ENCODE data around the gene SUPT4H1. TPM values are rescaled to one million over a fixed set of nuclear protein-coding genes. Genes with fewer than 3 reads are reported as not detected.

The SUPT4H1 gene
- total and polyA plus RNA-seq, 9 of the 15 experiments (the other 6 are each of a cell fraction or from before 2014, with no cell fraction given): 62.1 to 320 (median 117) TPM

GRCh38 chr17:58319173-58320162 lies 32.5 kb downstream of the SUPT4H1 start (continued):
- no peak for TF ChIP-seq CBX3 (IDR thresholded peaks at IDR 0.05; ENCODE audit: borderline replicate concordance in 1 of 2, low read length in 2 of 2)
- no peak for TF ChIP-seq ZFP1 (CRISPR knock-in tag; IDR thresholded peaks at IDR 0.05)

GRCh38 chr17:58318627-58319172 lies 33.3 kb downstream of the SUPT4H1 start:
- no peak for DNase-seq (ENCODE audit: extremely low read depth in 1 of 4, low spot score in 3 of 4)
- TF ChIP-seq BCOR (IDR thresholded peaks at IDR 0.05) (0 out of 2 replicates have a peak, but pooled peaks have one; percentile 30), ZFP36 (IDR thresholded peaks at IDR 0.05; ENCODE audit: low read depth, low read length, partially characterized antibody) (peak; percentile 67), BCLAF1 (IDR thresholded peaks at IDR 0.05; ENCODE audit: borderline replicate concordance in 1 of 2, control insufficient read depth in 1 of 2, low read depth in 2 of 2, low read length in 1 of 2) (no peak)
- Histone ChIP-seq H3K27me3 (ENCODE audit: control insufficient read depth in 2 of 2, insufficient read depth in 2 of 2, low read length in 2 of 2) (no peaks in the 10 kb centered on the region), H3K4me3 (no peak overlapping the region), H3K4me1 (replicated peaks in 1 of 2; ENCODE audit: control insufficient read depth in 2 of 2, insufficient read depth in 2 of 2, low read length in 2 of 2) (peaks cover 0 to 26% of the 10 kb centered on the region in 2 experiments; a peak in 3 of 5 replicates), H3K36me3 (ENCODE audit: control insufficient read depth, insufficient read depth, low read length) (no peaks in the 10 kb centered on the region), H3K27ac (ENCODE audit: extremely low read depth, low read depth, low read length) (no peak overlapping the region), H3K79me2 (ENCODE audit: control insufficient read depth, insufficient read depth, low read length) (no peaks in the 10 kb centered on the region), H3K9me3 (replicated peaks; ENCODE audit: control insufficient read depth, insufficient read depth, low read depth, low read length) (no peaks in the 10 kb centered on the region), H3K4me2 (ENCODE audit: insufficient read depth, low read length) (no peak overlapping the region), H3K9me1 (ENCODE audit: control insufficient read depth, insufficient read depth, low read length) (no peaks in the 10 kb centered on the region), H3K9ac (ENCODE audit: insufficient read depth in 1 of 2, low read depth in 2 of 2, low read length in 2 of 2) (peak overlapping the region in 1 of 2 experiments; percentile 2; a peak in 1 of 4 replicates), H4K20me1 (replicated peaks; ENCODE audit: control insufficient read depth, insufficient read depth, low read length) (no peaks in the 10 kb centered on the region), H2AFZ (ENCODE audit: low read depth, low read length) (no peak overlapping the region)
- in situ Hi-C loops (cut with MboI) (no loop called here), intact Hi-C loops (cut with micrococcal nuclease) (no loop called here)
- no peak for FAIRE-seq
- BruUV-seq (replicated peaks): no TSS peak
- CTCF ChIA-PET (ENCODE audit: low intra/inter-chr PET ratio): no interaction called here
- POLR2A ChIA-PET: interaction anchor here (0.5 to 2.2 kb wide), 5 partner anchors 9 to 312 kb away, joined by 3 to 17 read pairs (median 4); partner anchors contain the start of genes LPO and TSPOAP1
- no peak for ATAC-seq
- WGBS (ENCODE audit: insufficient coverage, low coverage, missing lambda C conversion rate): 41% methylated on average over 6 of the region's 7 CpGs
